NK-92 (cell line): ENCODE results near the gene PRSS2.

Experiments
- DNase-seq: peaks from one replicate; lab custom pipeline; 2025; ENCODE audit not compliant: unreplicated experiment; lab: John Stamatoyannopoulos, UW

PRSS2 gene

GRCh38 chr7:142822714-142823113, 51.9 kb downstream of the PRSS2 start:
- no peak for DNase-seq
